GM23338 (cell line): ENCODE measurements around the gene DYNC2H1. TPM values are rescaled to one million over a fixed set of nuclear protein-coding genes. Genes with fewer than 3 reads are reported as not detected.

Experiments used
- ATAC-seq: fragments of 200-7000 bp; cut with Tn5 transposase; 3 replicates; pipeline ENCODE4 v1.9.1; 2020
- DNase-seq: peaks from one replicate; pipeline ENCODE4 v3.0.0-alpha.2; 2015; ENCODE audit warnings: low spot score
- H2AFZ ChIP-seq: fragments of 200-600 bp; sonication (generic); 2 replicates; pipeline ENCODE4 v1.8.0; 2016; ENCODE audit warnings: antibody characterized with exemption, mild to moderate bottlenecking, moderate library complexity
- H3F3A ChIP-seq: fragments of 200-600 bp; sonication (generic); replicated peaks from 2 replicates; pipeline ENCODE4 v1.8.0; 2017; ENCODE audit warnings: antibody characterized with exemption, mixed run types, low read depth
- H3K27ac ChIP-seq: fragments of 200-600 bp; sonication (generic); 2 replicates; pipeline ENCODE4 v1.6.1; 2016; ENCODE audit warnings: low read depth
- H3K27me3 ChIP-seq: fragments of 200-600 bp; sonication (generic); 2 replicates; pipeline ENCODE4 v1.8.0; 2016; ENCODE audit warnings: mild to moderate bottlenecking, mixed run types, moderate library complexity; ENCODE audit not compliant: insufficient read depth
- H3K36me3 ChIP-seq: fragments of 200-600 bp; sonication (generic); 2 replicates; pipeline ENCODE4 v1.8.0; 2016; ENCODE audit warnings: mild to moderate bottlenecking; ENCODE audit not compliant: insufficient read depth
- H3K4me1 ChIP-seq: fragments of 200-600 bp; sonication (generic); 2 replicates; pipeline ENCODE4 v1.8.0; 2016; ENCODE audit warnings: mild to moderate bottlenecking, moderate library complexity; ENCODE audit not compliant: insufficient read depth
- H3K4me2 ChIP-seq: fragments of 200-600 bp; sonication (generic); 2 replicates; pipeline ENCODE4 v1.7.1; 2017; ENCODE audit warnings: mixed run types
- H3K4me3 ChIP-seq: fragments of 200-600 bp; sonication (generic); 2 replicates; pipeline ENCODE4 v1.6.1; 2016; ENCODE audit warnings: mixed run types
- H3K79me2 ChIP-seq: fragments of 200-600 bp; sonication (generic); replicated peaks from 2 replicates; pipeline ENCODE4 v1.8.0; 2017; ENCODE audit warnings: mild to moderate bottlenecking; ENCODE audit not compliant: insufficient read depth
- H3K9me2 ChIP-seq: fragments of 200-600 bp; sonication (generic); 2 replicates; pipeline ENCODE4 v1.8.0; 2017; ENCODE audit not compliant: insufficient read depth
- H4K20me1 ChIP-seq: fragments of 200-600 bp; sonication (generic); replicated peaks from 2 replicates; pipeline ENCODE4 v1.8.0; 2017; ENCODE audit warnings: mild to moderate bottlenecking; ENCODE audit not compliant: insufficient read depth
- H3K27ac Mint-ChIP-seq: 2 replicates; pipeline ENCODE4 v1.8.0; 2020; ENCODE audit warnings: inconsistent platforms, mild to moderate bottlenecking, moderate library complexity, mixed read lengths
- H3K27me3 Mint-ChIP-seq: 3 replicates; pipeline ENCODE4 v1.8.0; 2022; ENCODE audit warnings: low read depth, mild to moderate bottlenecking, moderate library complexity, mixed read lengths, inconsistent platforms; ENCODE audit not compliant: insufficient read depth, poor library complexity
- H3K36me3 Mint-ChIP-seq: 3 replicates; pipeline ENCODE4 v1.8.0; 2021; ENCODE audit warnings: low read depth, mild to moderate bottlenecking, inconsistent platforms, moderate library complexity, mixed read lengths
- H3K4me1 Mint-ChIP-seq: 3 replicates; pipeline ENCODE4 v1.8.0; 2020; ENCODE audit warnings: mild to moderate bottlenecking, inconsistent platforms, mixed read lengths
- H3K4me3 Mint-ChIP-seq: 3 replicates; pipeline ENCODE4 v1.8.0; 2021; ENCODE audit warnings: moderate library complexity, mild to moderate bottlenecking, inconsistent platforms, mixed read lengths
- H3K9me3 Mint-ChIP-seq: 3 replicates; pipeline ENCODE4 v1.8.0; 2020; ENCODE audit warnings: moderate library complexity, mild to moderate bottlenecking, inconsistent platforms, mixed read lengths
- CREB1 ChIP-seq: fragments of 250-450 bp; sonication (Bioruptor Pico); IDR thresholded peaks from 2 replicates; pipeline ENCODE4 v1.5.0; 2020; ENCODE audit warnings: low read depth, mild to moderate bottlenecking, moderate library complexity
- EZH2 ChIP-seq: fragments of 200-600 bp; sonication (generic); IDR thresholded peaks from one replicate; pipeline ENCODE4 v1.8.0; 2017; ENCODE audit warnings: antibody characterized with exemption, mild to moderate bottlenecking, low read depth; ENCODE audit not compliant: unreplicated experiment
- EZH2phosphoT487 ChIP-seq: fragments of 200-600 bp; sonication (generic); IDR thresholded peaks from one replicate; pipeline ENCODE4 v1.8.1; 2018; ENCODE audit warnings: antibody characterized with exemption; ENCODE audit not compliant: unreplicated experiment
- JUNB ChIP-seq: IDR thresholded peaks from one replicate; pipeline ENCODE4 v1.6.1; 2016; ENCODE audit warnings: antibody characterized with exemption; ENCODE audit not compliant: unreplicated experiment
- NANOG ChIP-seq: IDR thresholded peaks from 2 replicates; pipeline ENCODE4 v1.6.1; 2016; ENCODE audit warnings: antibody characterized with exemption, borderline replicate concordance
- POLR2AphosphoS5 ChIP-seq: IDR thresholded peaks from 2 replicates; pipeline ENCODE4 v1.6.1; 2016; ENCODE audit warnings: antibody characterized with exemption, low read depth
- STAT1 ChIP-seq: IDR thresholded peaks from one replicate; pipeline ENCODE4 v1.6.1; 2016; ENCODE audit warnings: antibody characterized with exemption; ENCODE audit not compliant: unreplicated experiment
- ZNF114 ChIP-seq: fragments of 250-450 bp; sonication (Bioruptor Pico); IDR thresholded peaks from 2 replicates; pipeline ENCODE4 v1.5.0; 2020; ENCODE audit warnings: mild to moderate bottlenecking, moderate library complexity
- ZNF331 ChIP-seq: fragments of 250-450 bp; sonication (Bioruptor Pico); IDR thresholded peaks from 2 replicates; pipeline ENCODE4 v1.5.0; 2020; ENCODE audit warnings: low read depth, mild to moderate bottlenecking, moderate library complexity
- polyA plus RNA-seq: library from polyadenylated mRNA; unstranded; fragments of >200 nt; fragmentation: Nextera tagmentation; extraction: Ambion mirVana; gene quantifications from 2 replicates; pipeline ENCODE4 v1.2.1, GENCODE V29; 2016
- total RNA-seq: library from RNA; depleted of rRNA; stranded (reverse); fragments of >200 nt; shearing (Covaris generic); gene quantifications from 2 replicates; pipeline ENCODE4 v1.2.3, GENCODE V29; 2014
- TF ChIP-seq, protein P1 (sequence below), 2 experiments: fragments of 200-600 bp in 1 of 2; sonication (generic) in 1 of 2; conservative IDR thresholded peaks; 2 replicates each; pipeline versions ENCODE4 v1.5.1 to v1.6.1; 2016 to 2017; ENCODE audit warnings: antibody characterized with exemption in 2 of 2, low read depth in 2 of 2, mild to moderate bottlenecking in 2 of 2, moderate library complexity in 1 of 2
- TF ChIP-seq, protein P2 (sequence below): IDR thresholded peaks from one replicate; pipeline ENCODE4 v1.6.1; 2018; ENCODE audit warnings: antibody characterized with exemption; ENCODE audit not compliant: unreplicated experiment
- TF ChIP-seq, protein P3 (sequence below): IDR thresholded peaks from 2 replicates; pipeline ENCODE4 v1.6.1; 2016; ENCODE audit warnings: antibody characterized with exemption
- TF ChIP-seq, protein P4 (sequence below): fragments of 250-450 bp; sonication (Bioruptor Pico); IDR thresholded peaks from 2 replicates; pipeline ENCODE4 v1.5.0; 2020; ENCODE audit warnings: mild to moderate bottlenecking, moderate library complexity

DYNC2H1 gene
- total and polyA plus RNA-seq, 2 experiments from 2014 or later, result 19.3 to 22.5 TPM

DNA sequence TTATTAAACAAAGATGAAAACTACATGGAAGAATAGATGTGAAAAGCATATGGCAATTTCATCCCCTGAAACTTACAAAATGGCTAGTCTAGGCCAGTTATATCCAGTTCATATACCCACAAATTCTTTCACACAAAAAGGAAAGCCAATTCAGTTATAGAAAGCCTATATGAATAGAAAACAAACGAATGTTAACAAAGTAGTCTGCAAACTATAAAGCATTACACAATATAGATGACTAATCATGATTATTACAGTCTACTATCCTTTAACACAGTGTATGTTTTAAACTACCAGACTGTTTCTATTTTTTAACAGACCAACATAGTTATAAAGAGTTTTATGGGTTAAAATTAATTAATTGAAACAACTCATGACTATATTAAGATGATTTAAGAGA lies 29.4 kb upstream of the DYNC2H1 start:
- H3K27ac ChIP-seq, result no peak overlapping the region
- ATAC-seq, result no peak

More for the DNA sequence above, 29.4 kb upstream of the DYNC2H1 start:
- Histone ChIP-seq H3K27me3 (no peaks in the 10 kb centered on the region), H3K4me2 (no peak overlapping the region), H3F3A (no peaks in the 10 kb centered on the region), H3K9me2 (no peaks in the 10 kb centered on the region), H2AFZ (no peak overlapping the region), H3K36me3 (peaks cover 78% of the 10 kb centered on the region), H3K4me1 (no peaks in the 10 kb centered on the region), H4K20me1 (peaks cover 30% of the 10 kb centered on the region), H3K4me3 (no peak overlapping the region), H3K79me2 (peaks cover 98% of the 10 kb centered on the region)
- H3K9me3 Mint-ChIP-seq, result no peaks in the 10 kb centered on the region
- peaks cover 84% of the 10 kb centered on the region for H3K36me3 Mint-ChIP-seq
- no peak overlapping the region for H3K4me3 Mint-ChIP-seq
- no peaks in the 10 kb centered on the region for H3K4me1 Mint-ChIP-seq
- no peak for DNase-seq
- H3K27ac Mint-ChIP-seq, result no peak overlapping the region
- TF ChIP-seq STAT1 (no peak), NANOG (no peak), JUNB (no peak), EZH2phosphoT487 (no peak), CREB1 (CRISPR knock-in tag) (no peak), ZNF331 (CRISPR knock-in tag) (no peak), POLR2AphosphoS5 (no peak), ZNF114 (CRISPR knock-in tag) (no peak), EZH2 (no peak)
- TF ChIP-seq, protein P1, sequence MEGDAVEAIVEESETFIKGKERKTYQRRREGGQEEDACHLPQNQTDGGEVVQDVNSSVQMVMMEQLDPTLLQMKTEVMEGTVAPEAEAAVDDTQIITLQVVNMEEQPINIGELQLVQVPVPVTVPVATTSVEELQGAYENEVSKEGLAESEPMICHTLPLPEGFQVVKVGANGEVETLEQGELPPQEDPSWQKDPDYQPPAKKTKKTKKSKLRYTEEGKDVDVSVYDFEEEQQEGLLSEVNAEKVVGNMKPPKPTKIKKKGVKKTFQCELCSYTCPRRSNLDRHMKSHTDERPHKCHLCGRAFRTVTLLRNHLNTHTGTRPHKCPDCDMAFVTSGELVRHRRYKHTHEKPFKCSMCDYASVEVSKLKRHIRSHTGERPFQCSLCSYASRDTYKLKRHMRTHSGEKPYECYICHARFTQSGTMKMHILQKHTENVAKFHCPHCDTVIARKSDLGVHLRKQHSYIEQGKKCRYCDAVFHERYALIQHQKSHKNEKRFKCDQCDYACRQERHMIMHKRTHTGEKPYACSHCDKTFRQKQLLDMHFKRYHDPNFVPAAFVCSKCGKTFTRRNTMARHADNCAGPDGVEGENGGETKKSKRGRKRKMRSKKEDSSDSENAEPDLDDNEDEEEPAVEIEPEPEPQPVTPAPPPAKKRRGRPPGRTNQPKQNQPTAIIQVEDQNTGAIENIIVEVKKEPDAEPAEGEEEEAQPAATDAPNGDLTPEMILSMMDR (conservative IDR thresholded peaks at IDR 0.05; ENCODE audit: low read depth in 2 of 2), result no peak
- TF ChIP-seq, protein P2, sequence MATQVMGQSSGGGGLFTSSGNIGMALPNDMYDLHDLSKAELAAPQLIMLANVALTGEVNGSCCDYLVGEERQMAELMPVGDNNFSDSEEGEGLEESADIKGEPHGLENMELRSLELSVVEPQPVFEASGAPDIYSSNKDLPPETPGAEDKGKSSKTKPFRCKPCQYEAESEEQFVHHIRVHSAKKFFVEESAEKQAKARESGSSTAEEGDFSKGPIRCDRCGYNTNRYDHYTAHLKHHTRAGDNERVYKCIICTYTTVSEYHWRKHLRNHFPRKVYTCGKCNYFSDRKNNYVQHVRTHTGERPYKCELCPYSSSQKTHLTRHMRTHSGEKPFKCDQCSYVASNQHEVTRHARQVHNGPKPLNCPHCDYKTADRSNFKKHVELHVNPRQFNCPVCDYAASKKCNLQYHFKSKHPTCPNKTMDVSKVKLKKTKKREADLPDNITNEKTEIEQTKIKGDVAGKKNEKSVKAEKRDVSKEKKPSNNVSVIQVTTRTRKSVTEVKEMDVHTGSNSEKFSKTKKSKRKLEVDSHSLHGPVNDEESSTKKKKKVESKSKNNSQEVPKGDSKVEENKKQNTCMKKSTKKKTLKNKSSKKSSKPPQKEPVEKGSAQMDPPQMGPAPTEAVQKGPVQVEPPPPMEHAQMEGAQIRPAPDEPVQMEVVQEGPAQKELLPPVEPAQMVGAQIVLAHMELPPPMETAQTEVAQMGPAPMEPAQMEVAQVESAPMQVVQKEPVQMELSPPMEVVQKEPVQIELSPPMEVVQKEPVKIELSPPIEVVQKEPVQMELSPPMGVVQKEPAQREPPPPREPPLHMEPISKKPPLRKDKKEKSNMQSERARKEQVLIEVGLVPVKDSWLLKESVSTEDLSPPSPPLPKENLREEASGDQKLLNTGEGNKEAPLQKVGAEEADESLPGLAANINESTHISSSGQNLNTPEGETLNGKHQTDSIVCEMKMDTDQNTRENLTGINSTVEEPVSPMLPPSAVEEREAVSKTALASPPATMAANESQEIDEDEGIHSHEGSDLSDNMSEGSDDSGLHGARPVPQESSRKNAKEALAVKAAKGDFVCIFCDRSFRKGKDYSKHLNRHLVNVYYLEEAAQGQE, result no peak
- TF ChIP-seq, protein P3, sequence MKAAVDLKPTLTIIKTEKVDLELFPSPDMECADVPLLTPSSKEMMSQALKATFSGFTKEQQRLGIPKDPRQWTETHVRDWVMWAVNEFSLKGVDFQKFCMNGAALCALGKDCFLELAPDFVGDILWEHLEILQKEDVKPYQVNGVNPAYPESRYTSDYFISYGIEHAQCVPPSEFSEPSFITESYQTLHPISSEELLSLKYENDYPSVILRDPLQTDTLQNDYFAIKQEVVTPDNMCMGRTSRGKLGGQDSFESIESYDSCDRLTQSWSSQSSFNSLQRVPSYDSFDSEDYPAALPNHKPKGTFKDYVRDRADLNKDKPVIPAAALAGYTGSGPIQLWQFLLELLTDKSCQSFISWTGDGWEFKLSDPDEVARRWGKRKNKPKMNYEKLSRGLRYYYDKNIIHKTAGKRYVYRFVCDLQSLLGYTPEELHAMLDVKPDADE, result no peak
- TF ChIP-seq, protein P4, sequence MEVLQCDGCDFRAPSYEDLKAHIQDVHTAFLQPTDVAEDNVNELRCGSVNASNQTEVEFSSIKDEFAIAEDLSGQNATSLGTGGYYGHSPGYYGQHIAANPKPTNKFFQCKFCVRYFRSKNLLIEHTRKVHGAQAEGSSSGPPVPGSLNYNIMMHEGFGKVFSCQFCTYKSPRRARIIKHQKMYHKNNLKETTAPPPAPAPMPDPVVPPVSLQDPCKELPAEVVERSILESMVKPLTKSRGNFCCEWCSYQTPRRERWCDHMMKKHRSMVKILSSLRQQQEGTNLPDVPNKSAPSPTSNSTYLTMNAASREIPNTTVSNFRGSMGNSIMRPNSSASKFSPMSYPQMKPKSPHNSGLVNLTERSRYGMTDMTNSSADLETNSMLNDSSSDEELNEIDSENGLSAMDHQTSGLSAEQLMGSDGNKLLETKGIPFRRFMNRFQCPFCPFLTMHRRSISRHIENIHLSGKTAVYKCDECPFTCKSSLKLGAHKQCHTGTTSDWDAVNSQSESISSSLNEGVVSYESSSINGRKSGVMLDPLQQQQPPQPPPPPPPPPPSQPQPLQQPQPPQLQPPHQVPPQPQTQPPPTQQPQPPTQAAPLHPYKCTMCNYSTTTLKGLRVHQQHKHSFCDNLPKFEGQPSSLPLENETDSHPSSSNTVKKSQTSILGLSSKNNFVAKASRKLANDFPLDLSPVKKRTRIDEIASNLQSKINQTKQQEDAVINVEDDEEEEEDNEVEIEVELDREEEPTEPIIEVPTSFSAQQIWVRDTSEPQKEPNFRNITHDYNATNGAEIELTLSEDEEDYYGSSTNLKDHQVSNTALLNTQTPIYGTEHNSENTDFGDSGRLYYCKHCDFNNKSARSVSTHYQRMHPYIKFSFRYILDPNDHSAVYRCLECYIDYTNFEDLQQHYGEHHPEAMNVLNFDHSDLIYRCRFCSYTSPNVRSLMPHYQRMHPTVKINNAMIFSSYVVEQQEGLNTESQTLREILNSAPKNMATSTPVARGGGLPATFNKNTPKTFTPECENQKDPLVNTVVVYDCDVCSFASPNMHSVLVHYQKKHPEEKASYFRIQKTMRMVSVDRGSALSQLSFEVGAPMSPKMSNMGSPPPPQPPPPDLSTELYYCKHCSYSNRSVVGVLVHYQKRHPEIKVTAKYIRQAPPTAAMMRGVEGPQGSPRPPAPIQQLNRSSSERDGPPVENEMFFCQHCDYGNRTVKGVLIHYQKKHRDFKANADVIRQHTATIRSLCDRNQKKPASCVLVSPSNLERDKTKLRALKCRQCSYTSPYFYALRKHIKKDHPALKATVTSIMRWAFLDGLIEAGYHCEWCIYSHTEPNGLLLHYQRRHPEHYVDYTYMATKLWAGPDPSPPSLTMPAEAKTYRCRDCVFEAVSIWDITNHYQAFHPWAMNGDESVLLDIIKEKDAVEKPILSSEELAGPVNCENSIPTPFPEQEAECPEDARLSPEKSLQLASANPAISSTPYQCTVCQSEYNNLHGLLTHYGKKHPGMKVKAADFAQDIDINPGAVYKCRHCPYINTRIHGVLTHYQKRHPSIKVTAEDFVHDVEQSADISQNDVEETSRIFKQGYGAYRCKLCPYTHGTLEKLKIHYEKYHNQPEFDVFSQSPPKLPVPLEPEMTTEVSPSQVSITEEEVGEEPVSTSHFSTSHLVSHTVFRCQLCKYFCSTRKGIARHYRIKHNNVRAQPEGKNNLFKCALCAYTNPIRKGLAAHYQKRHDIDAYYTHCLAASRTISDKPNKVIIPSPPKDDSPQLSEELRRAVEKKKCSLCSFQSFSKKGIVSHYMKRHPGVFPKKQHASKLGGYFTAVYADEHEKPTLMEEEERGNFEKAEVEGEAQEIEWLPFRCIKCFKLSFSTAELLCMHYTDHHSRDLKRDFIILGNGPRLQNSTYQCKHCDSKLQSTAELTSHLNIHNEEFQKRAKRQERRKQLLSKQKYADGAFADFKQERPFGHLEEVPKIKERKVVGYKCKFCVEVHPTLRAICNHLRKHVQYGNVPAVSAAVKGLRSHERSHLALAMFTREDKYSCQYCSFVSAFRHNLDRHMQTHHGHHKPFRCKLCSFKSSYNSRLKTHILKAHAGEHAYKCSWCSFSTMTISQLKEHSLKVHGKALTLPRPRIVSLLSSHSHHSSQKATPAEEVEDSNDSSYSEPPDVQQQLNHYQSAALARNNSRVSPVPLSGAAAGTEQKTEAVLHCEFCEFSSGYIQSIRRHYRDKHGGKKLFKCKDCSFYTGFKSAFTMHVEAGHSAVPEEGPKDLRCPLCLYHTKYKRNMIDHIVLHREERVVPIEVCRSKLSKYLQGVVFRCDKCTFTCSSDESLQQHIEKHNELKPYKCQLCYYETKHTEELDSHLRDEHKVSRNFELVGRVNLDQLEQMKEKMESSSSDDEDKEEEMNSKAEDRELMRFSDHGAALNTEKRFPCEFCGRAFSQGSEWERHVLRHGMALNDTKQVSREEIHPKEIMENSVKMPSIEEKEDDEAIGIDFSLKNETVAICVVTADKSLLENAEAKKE (CRISPR knock-in tag), result no peak
- H3K27me3 Mint-ChIP-seq, result no peaks in the 10 kb centered on the region
